OCI-LY7 (cell line): ENCODE measurements around the gene KRT72. TPM values are rescaled to one million over a fixed set of nuclear protein-coding genes. Genes with fewer than 3 reads are reported as not detected.

Source experiments
- BruUV-seq: library from RNA; stranded (reverse); fragments of 400-500 nt; replicated peaks from 2 replicates; lab custom pipeline; 2021; lab: Mats Ljungman, UMichigan
- CTCF ChIA-PET: fragments of 300-600 bp; sonication (Branson Sonifier 250); formaldehyde crosslinking; loops from one replicate; lab custom pipeline; 2022; ENCODE audit warnings: antibody characterized with exemption; ENCODE audit not compliant: unreplicated experiment; lab: Charles Lee
- POLR2A ChIA-PET: fragments of 300-600 bp; sonication (Branson Sonifier 250); formaldehyde crosslinking; loops from one replicate; lab custom pipeline; 2022; ENCODE audit warnings: antibody characterized with exemption; lab: Charles Lee
- DNase-seq: peaks from one replicate; pipeline ENCODE4 v3.0.0-alpha.2; 2015; ENCODE audit warnings: low spot score
- H2AFZ ChIP-seq: fragments of 200-600 bp; sonication (generic), shearing (Covaris generic); 2 replicates; pipeline ENCODE4 v1.6.1; 2014; ENCODE audit warnings: mild to moderate bottlenecking, antibody characterized with exemption, low read length, moderate library complexity
- H3K27ac ChIP-seq: fragments of 200-600 bp; sonication (generic); 2 replicates; pipeline ENCODE4 v1.5.1; 2014; ENCODE audit warnings: mixed run types, low read depth, mild to moderate bottlenecking, moderate library complexity, low read length, inconsistent platforms; ENCODE audit not compliant: poor library complexity, severe bottlenecking
- H3K36me3 ChIP-seq: fragments of 200-600 bp; sonication (generic); 2 replicates; pipeline ENCODE4 v1.6.1; 2014; ENCODE audit warnings: mild to moderate bottlenecking, antibody characterized with exemption, low read length, moderate library complexity, mixed read lengths; ENCODE audit not compliant: insufficient read depth
- H3K4me1 ChIP-seq: fragments of 200-600 bp; sonication (generic); 2 replicates; pipeline ENCODE4 v1.5.1; 2014; ENCODE audit warnings: mild to moderate bottlenecking, low read length; ENCODE audit not compliant: insufficient read depth, poor library complexity, severe bottlenecking
- H3K4me2 ChIP-seq: fragments of 200-600 bp; sonication (generic); 2 replicates; pipeline ENCODE4 v1.6.1; 2014; ENCODE audit warnings: mild to moderate bottlenecking, low read length
- H3K4me3 ChIP-seq: fragments of 200-600 bp; sonication (generic); 2 replicates; pipeline ENCODE4 v1.5.1; 2014; ENCODE audit warnings: mild to moderate bottlenecking, low read depth, low read length; ENCODE audit not compliant: poor library complexity, severe bottlenecking
- H3K79me2 ChIP-seq: fragments of 200-600 bp; sonication (generic); 2 replicates; pipeline ENCODE4 v1.6.1; 2016; ENCODE audit warnings: low read depth, mild to moderate bottlenecking, low read length, moderate library complexity, mixed read lengths; ENCODE audit not compliant: insufficient read depth
- H3K9me2 ChIP-seq: fragments of 200-600 bp; sonication (generic); 2 replicates; pipeline ENCODE4 v1.6.1; 2016; ENCODE audit warnings: mild to moderate bottlenecking, low read length, mixed read lengths; ENCODE audit not compliant: insufficient read depth
- H3K9me3 ChIP-seq: fragments of 200-600 bp; sonication (generic); 2 replicates; pipeline ENCODE4 v1.6.1; 2014; ENCODE audit warnings: mild to moderate bottlenecking, mixed run types, low read length, mixed read lengths
- H4K20me1 ChIP-seq: fragments of 200-600 bp; sonication (generic); 2 replicates; pipeline ENCODE4 v1.6.1; 2014; ENCODE audit warnings: mild to moderate bottlenecking, antibody characterized with exemption, low read length, moderate library complexity, mixed read lengths; ENCODE audit not compliant: insufficient read depth
- CTCF ChIP-seq: fragments of 200-600 bp; sonication (generic); conservative IDR thresholded peaks from 2 replicates; pipeline ENCODE4 v1.5.1; 2014; ENCODE audit warnings: mild to moderate bottlenecking, antibody characterized with exemption, low read length, moderate library complexity, mixed read lengths
- EZH2phosphoT487 ChIP-seq: fragments of 200-600 bp; sonication (generic); IDR thresholded peaks from 2 replicates; pipeline ENCODE4 v1.6.1; 2018; ENCODE audit warnings: low read depth, borderline replicate concordance, mild to moderate bottlenecking, mixed run types, antibody characterized with exemption, low read length, moderate library complexity, mixed read lengths
- intact Hi-C: fragments of 100-400 bp; cut with micrococcal nuclease; formaldehyde crosslinking; loops from one replicate; pipeline ENCODE4 v1.10.0; 2022; ENCODE audit not compliant: unreplicated experiment
- total RNA-seq, 2 experiments: library from RNA; depleted of rRNA in 1 of 2; stranded (reverse); fragments of >200 nt in 1 of 2; shearing (Covaris generic) in 1 of 2; gene quantifications; 2 replicates each; pipeline ENCODE4 v1.2.3, GENCODE V29; 2014 to 2022

The KRT72 gene
- total RNA-seq, 2 experiments from 2014 or later = not detected

- H3K4me1 ChIP-seq = no peaks in the 10 kb centered on the region
- no peak for DNase-seq
- no peak for TF ChIP-seq EZH2phosphoT487
- no peak for TF ChIP-seq CTCF
- no peak overlapping the region for H3K27ac ChIP-seq
- no peak overlapping the region for H3K4me3 ChIP-seq
- BruUV-seq = no TSS peak
- no peaks in the 10 kb centered on the region for H3K9me3 ChIP-seq
- intact Hi-C loops = no loop called here
- ChIA-PET CTCF (no interaction called here), POLR2A (no interaction called here)
- H3K79me2 ChIP-seq = no peaks in the 10 kb centered on the region
- no peak overlapping the region for H3K4me2 ChIP-seq
- no peaks in the 10 kb centered on the region; the same call in 1 of the 2 replicates for H4K20me1 ChIP-seq
- no peak overlapping the region for H2AFZ ChIP-seq
- H3K36me3 ChIP-seq = no peaks in the 10 kb centered on the region
- no peaks in the 10 kb centered on the region for H3K9me2 ChIP-seq
Observed at GRCh38 chr12:52618866-52619265, 17.6 kb upstream of the KRT72 start.

GRCh38 chr12:52618216-52618615 is 17.0 kb upstream of the KRT72 start, which contains the start of gene KRT73:
TSS of gene KRT73 (minus strand) at chr12:52618559. CDS start at chr12:52618524, 35 bp downstream.
- H3K9me3 ChIP-seq = no peaks in the 10 kb centered on the region
- H3K36me3 ChIP-seq = no peaks in the 10 kb centered on the region
- TF ChIP-seq EZH2phosphoT487 = no peak
- no peak for TF ChIP-seq CTCF
- H4K20me1 ChIP-seq = no peaks in the 10 kb centered on the region; the same call in 1 of the 2 replicates
- H3K79me2 ChIP-seq = no peaks in the 10 kb centered on the region
- H3K4me3 ChIP-seq = no peak within 1 kb of the TSS
- H3K4me1 ChIP-seq = no peaks in the 10 kb centered on the region
- no TSS peak for BruUV-seq
- no peak within 1 kb of the TSS for H3K27ac ChIP-seq
- intact Hi-C loops = no loop called here
- POLR2A ChIA-PET = no interaction called here
- no peak within 1 kb of the TSS for H2AFZ ChIP-seq
- no peak within 1 kb of the TSS for H3K4me2 ChIP-seq
- H3K9me2 ChIP-seq = no peaks in the 10 kb centered on the region
- CTCF ChIA-PET = no interaction called here
- DNase-seq = no peak

GRCh38 chr12:52617403-52617785 is 16.1 kb upstream of the KRT72 start:
- intact Hi-C loops = no loop called here
- Histone ChIP-seq H2AFZ (no peak overlapping the region), H3K4me2 (no peak overlapping the region), H3K36me3 (no peaks in the 10 kb centered on the region), H3K9me3 (no peaks in the 10 kb centered on the region), H3K79me2 (no peaks in the 10 kb centered on the region), H3K4me3 (no peak overlapping the region), H3K9me2 (no peaks in the 10 kb centered on the region), H3K4me1 (no peaks in the 10 kb centered on the region), H4K20me1 (no peaks in the 10 kb centered on the region; the same call in 1 of the 2 replicates), H3K27ac (no peak overlapping the region)
- no peak for DNase-seq
- TF ChIP-seq CTCF (no peak), EZH2phosphoT487 (no peak)
- BruUV-seq = no TSS peak
- POLR2A ChIA-PET = no interaction called here
- CTCF ChIA-PET = no interaction called here
